GM21529 (cell line): ENCODE results near the gene SOBP.
"Not testable (repeated sequence)": the region's sequence is repeated elsewhere in the genome, so short reads cannot be mapped to it uniquely, and the experiment has no call there.

ENCODE experiments used
- ATAC-seq: cut with Tn5 transposase; IDR thresholded peaks from one replicate; pipeline ENCODE4 v1.9.1; 2021; ENCODE audit not compliant: unreplicated experiment

SOBP gene

GRCh38 chr6:107489636-107490565 lies at the start of gene SOBP:
Gene SOBP, plus strand, starts transcription at chr6:107490117. Its CDS starts 500 bp downstream, at chr6:107490617.
- ATAC-seq = peak; percentile 48

GRCh38 chr6:107440936-107441335 lies 49.0 kb upstream of the SOBP start:
- no peak for ATAC-seq

- ATAC-seq = no peak
Observed at GRCh38 chr6:107441682-107442081, 48.2 kb upstream of the SOBP start.

- ATAC-seq = no peak
Observed at GRCh38 chr6:107442938-107443607, 46.8 kb upstream of the SOBP start.

GRCh38 chr6:107443608-107444267 lies 46.2 kb upstream of the SOBP start:
- ATAC-seq = no peak

GRCh38 chr6:107444277-107444676 lies 45.6 kb upstream of the SOBP start:
- ATAC-seq = no peak

- ATAC-seq = no peak
Observed at GRCh38 chr6:107447663-107448216, 42.2 kb upstream of the SOBP start.

- ATAC-seq = no peak
Observed at GRCh38 chr6:107448776-107449175, 41.1 kb upstream of the SOBP start.

GRCh38 chr6:107458672-107459282 lies 31.1 kb upstream of the SOBP start:
- ATAC-seq = peak; percentile 28

GRCh38 chr6:107459283-107460082 lies 30.4 kb upstream of the SOBP start, which contains the start of gene PDSS2:
Gene PDSS2, minus strand, starts transcription at chr6:107459564. Its CDS starts 279 bp downstream, at chr6:107459285.
- ATAC-seq = peak; percentile 92

GRCh38 chr6:107460083-107460631 lies 29.8 kb upstream of the SOBP start:
- ATAC-seq = no peak

- no peak for ATAC-seq
Observed at GRCh38 chr6:107466062-107466461, 23.9 kb upstream of the SOBP start.

- ATAC-seq = no peak
Observed at GRCh38 chr6:107470364-107470763, 19.6 kb upstream of the SOBP start.

GRCh38 chr6:107473660-107474059 lies 16.3 kb upstream of the SOBP start:
- no peak for ATAC-seq

- not testable (repeated sequence) for ATAC-seq
Observed at GRCh38 chr6:107475360-107475759, 14.6 kb upstream of the SOBP start.

- ATAC-seq = not testable (repeated sequence)
Observed at GRCh38 chr6:107475826-107476225, 14.1 kb upstream of the SOBP start.

GRCh38 chr6:107479089-107479690 lies 10.7 kb upstream of the SOBP start:
- no peak for ATAC-seq

- ATAC-seq = no peak
Observed at GRCh38 chr6:107485157-107485556, 4.8 kb upstream of the SOBP start.

GRCh38 chr6:107488174-107488874 lies 1.6 kb upstream of the SOBP start:
- ATAC-seq = no peak
